ENCODE data around the gene EPN1. TPM values are rescaled to one million over a fixed set of nuclear protein-coding genes. Genes with fewer than 3 reads are reported as not detected.

The EPN1 gene
- total and polyA plus RNA-seq, 9 of the 15 experiments (the other 6 are each of a cell fraction or from before 2014, with no cell fraction given): 0.08 to 138 (median 12.7) TPM

DNA sequence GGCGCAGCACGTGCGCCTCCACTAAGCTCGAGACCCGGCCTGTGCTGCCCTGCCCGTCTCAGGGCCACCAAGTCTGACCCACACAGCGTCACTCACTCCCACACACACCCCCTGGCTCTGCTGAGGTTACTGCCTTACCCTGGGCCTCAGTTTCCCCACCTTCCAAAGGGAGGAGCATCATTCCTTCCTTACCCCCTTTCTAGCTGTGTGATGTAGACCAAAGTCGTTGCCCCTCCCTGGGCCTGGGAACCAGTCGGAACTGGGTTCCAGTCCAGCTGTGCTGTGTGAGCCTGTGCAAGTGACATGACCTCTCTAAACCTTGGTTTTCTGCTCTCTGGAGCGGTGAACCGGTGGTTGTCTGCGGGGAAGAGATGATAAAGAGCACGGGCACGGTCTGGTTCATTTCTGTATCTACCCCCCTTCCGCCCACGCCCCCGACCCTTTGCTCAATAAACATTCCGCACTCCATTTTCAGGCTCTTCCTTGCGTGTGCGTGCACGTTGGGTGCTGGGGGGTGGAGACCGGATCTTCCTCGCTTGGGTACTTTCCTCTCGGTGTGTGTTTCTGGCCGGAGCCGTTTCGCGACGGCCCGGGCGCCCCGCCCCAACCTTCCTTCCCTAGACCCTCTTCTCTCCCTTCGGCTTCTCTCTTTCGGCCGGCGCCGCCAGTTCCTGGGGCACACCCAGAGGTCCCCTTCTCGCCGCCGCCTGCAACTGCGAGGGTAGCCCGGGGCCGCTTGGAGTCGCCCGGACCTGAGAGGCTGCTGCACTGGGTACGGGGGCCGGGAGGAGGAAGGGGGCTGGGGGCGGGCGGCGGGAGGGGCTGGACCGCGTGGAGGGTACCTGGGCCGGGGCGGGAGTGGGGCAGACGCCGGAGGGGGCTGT lies 31.8 kb upstream of the EPN1 start, which contains the start of gene ZNF581 (continued):
- TF ChIP-seq MED1 (CRISPR knock-in tag; IDR thresholded peaks at IDR 0.05; ENCODE audit: borderline replicate concordance): no peak
- no peak for TF ChIP-seq DPF2 (IDR thresholded peaks at IDR 0.05)
- TF ChIP-seq ZBTB8A (IDR thresholded peaks at IDR 0.05; ENCODE audit: partially characterized antibody): no peak
- no peak for TF ChIP-seq ARID1B (IDR thresholded peaks at IDR 0.05)
- no peak for TF ChIP-seq STAT6 (CRISPR knock-in tag; IDR thresholded peaks at IDR 0.05)
- TF ChIP-seq, protein P1, sequence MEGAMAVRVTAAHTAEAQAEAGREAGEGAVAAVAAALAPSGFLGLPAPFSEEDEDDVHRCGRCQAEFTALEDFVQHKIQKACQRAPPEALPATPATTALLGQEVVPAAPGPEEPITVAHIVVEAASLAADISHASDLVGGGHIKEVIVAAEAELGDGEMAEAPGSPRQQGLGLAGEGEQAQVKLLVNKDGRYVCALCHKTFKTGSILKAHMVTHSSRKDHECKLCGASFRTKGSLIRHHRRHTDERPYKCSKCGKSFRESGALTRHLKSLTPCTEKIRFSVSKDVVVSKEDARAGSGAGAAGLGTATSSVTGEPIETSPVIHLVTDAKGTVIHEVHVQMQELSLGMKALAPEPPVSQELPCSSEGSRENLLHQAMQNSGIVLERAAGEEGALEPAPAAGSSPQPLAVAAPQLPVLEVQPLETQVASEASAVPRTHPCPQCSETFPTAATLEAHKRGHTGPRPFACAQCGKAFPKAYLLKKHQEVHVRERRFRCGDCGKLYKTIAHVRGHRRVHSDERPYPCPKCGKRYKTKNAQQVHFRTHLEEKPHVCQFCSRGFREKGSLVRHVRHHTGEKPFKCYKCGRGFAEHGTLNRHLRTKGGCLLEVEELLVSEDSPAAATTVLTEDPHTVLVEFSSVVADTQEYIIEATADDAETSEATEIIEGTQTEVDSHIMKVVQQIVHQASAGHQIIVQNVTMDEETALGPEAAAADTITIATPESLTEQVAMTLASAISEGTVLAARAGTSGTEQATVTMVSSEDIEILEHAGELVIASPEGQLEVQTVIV (CRISPR knock-in tag; IDR thresholded peaks at IDR 0.05; ENCODE audit: borderline replicate concordance): no peak
- TF ChIP-seq, protein P2, sequence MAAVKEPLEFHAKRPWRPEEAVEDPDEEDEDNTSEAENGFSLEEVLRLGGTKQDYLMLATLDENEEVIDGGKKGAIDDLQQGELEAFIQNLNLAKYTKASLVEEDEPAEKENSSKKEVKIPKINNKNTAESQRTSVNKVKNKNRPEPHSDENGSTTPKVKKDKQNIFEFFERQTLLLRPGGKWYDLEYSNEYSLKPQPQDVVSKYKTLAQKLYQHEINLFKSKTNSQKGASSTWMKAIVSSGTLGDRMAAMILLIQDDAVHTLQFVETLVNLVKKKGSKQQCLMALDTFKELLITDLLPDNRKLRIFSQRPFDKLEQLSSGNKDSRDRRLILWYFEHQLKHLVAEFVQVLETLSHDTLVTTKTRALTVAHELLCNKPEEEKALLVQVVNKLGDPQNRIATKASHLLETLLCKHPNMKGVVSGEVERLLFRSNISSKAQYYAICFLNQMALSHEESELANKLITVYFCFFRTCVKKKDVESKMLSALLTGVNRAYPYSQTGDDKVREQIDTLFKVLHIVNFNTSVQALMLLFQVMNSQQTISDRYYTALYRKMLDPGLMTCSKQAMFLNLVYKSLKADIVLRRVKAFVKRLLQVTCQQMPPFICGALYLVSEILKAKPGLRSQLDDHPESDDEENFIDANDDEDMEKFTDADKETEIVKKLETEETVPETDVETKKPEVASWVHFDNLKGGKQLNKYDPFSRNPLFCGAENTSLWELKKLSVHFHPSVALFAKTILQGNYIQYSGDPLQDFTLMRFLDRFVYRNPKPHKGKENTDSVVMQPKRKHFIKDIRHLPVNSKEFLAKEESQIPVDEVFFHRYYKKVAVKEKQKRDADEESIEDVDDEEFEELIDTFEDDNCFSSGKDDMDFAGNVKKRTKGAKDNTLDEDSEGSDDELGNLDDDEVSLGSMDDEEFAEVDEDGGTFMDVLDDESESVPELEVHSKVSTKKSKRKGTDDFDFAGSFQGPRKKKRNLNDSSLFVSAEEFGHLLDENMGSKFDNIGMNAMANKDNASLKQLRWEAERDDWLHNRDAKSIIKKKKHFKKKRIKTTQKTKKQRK (IDR thresholded peaks at IDR 0.05; ENCODE audit: borderline replicate concordance, low read depth, low read length): no peak
- peak; percentile 45 for TF ChIP-seq ZFP36 (IDR thresholded peaks at IDR 0.05; ENCODE audit: low read depth, low read length, partially characterized antibody)
- no peak for TF ChIP-seq NR1H2 (CRISPR knock-in tag; IDR thresholded peaks at IDR 0.05)
- TF ChIP-seq ETS1 (conservative IDR thresholded peaks at IDR 0.05; ENCODE audit: control insufficient read depth, low read depth, low read length): peak; percentile 54; the same call in 1 of the 2 replicates
- no peak for TF ChIP-seq YBX1 (IDR thresholded peaks at IDR 0.05)
- TF ChIP-seq SLC30A9 (CRISPR knock-in tag; IDR thresholded peaks at IDR 0.05): no peak
